ENCODE results near the gene MAN2A2.

The MAN2A2 gene

GRCh38 chr15:90912770-90913075, 9.6 kb downstream of the MAN2A2 start:
- Histone ChIP-seq H3K4me1 (ENCODE audit: control insufficient read depth, insufficient read depth, low read length) (no peaks in the 10 kb centered on the region), H3K27ac (ENCODE audit: insufficient read depth, low read depth, low read length, poor library complexity, severe bottlenecking) (no peak overlapping the region), H3K36me3 (ENCODE audit: control insufficient read depth, insufficient read depth, low read length) (no peaks in the 10 kb centered on the region), H3K27me3 (ENCODE audit: control insufficient read depth, insufficient read depth, low read length, poor library complexity, severe bottlenecking) (no peaks in the 10 kb centered on the region), H3K9me3 (ENCODE audit: control insufficient read depth, low read length) (no peaks in the 10 kb centered on the region), H3K4me3 (ENCODE audit: insufficient read depth, low read depth, low read length) (no peak overlapping the region)
- WGBS, 2 experiments = 94 to 95% methylated on average over 7 of the region's 7 CpGs

- Histone ChIP-seq H3K27me3 (ENCODE audit: control insufficient read depth, insufficient read depth, low read length, poor library complexity, severe bottlenecking) (no peaks in the 10 kb centered on the region), H3K27ac (ENCODE audit: insufficient read depth, low read depth, low read length, poor library complexity, severe bottlenecking) (no peak overlapping the region), H3K36me3 (ENCODE audit: control insufficient read depth, insufficient read depth, low read length) (no peaks in the 10 kb centered on the region), H3K9me3 (ENCODE audit: control insufficient read depth, low read length) (no peaks in the 10 kb centered on the region), H3K4me3 (ENCODE audit: insufficient read depth, low read depth, low read length) (no peak overlapping the region), H3K4me1 (ENCODE audit: control insufficient read depth, insufficient read depth, low read length) (no peaks in the 10 kb centered on the region)
- 92 to 94% methylated on average over 12 of the region's 12 CpGs for WGBS, 2 experiments
These were observed 10.4 kb downstream of the MAN2A2 start for GRCh38 chr15:90913398-90913944.

- Histone ChIP-seq H3K4me1 (ENCODE audit: control insufficient read depth, insufficient read depth, low read length) (no peaks in the 10 kb centered on the region), H3K9me3 (ENCODE audit: control insufficient read depth, low read length) (no peaks in the 10 kb centered on the region), H3K36me3 (ENCODE audit: control insufficient read depth, insufficient read depth, low read length) (no peaks in the 10 kb centered on the region), H3K4me3 (ENCODE audit: insufficient read depth, low read depth, low read length) (no peak overlapping the region), H3K27ac (ENCODE audit: insufficient read depth, low read depth, low read length, poor library complexity, severe bottlenecking) (no peak overlapping the region), H3K27me3 (ENCODE audit: control insufficient read depth, insufficient read depth, low read length, poor library complexity, severe bottlenecking) (no peaks in the 10 kb centered on the region)
- WGBS, 2 experiments = 93% methylated on average over 22 of the region's 22 CpGs
These were observed 11.4 kb downstream of the MAN2A2 start for GRCh38 chr15:90914305-90915080.

GRCh38 chr15:90915216-90915807, 12.2 kb downstream of the MAN2A2 start:
- 90 to 92% methylated on average over 7 of the region's 7 CpGs for WGBS, 2 experiments
- H3K9me3 ChIP-seq (ENCODE audit: control insufficient read depth, low read length) = no peaks in the 10 kb centered on the region
- no peaks in the 10 kb centered on the region for H3K27me3 ChIP-seq (ENCODE audit: control insufficient read depth, insufficient read depth, low read length, poor library complexity, severe bottlenecking)
- H3K4me1 ChIP-seq (ENCODE audit: control insufficient read depth, insufficient read depth, low read length) = no peaks in the 10 kb centered on the region
- no peak overlapping the region for H3K27ac ChIP-seq (ENCODE audit: insufficient read depth, low read depth, low read length, poor library complexity, severe bottlenecking)
- H3K36me3 ChIP-seq (ENCODE audit: control insufficient read depth, insufficient read depth, low read length) = peaks cover 4% of the 10 kb centered on the region
- no peak overlapping the region for H3K4me3 ChIP-seq (ENCODE audit: insufficient read depth, low read depth, low read length)

GRCh38 chr15:90915808-90916440, 12.8 kb downstream of the MAN2A2 start:
- peaks cover 4% of the 10 kb centered on the region for H3K36me3 ChIP-seq (ENCODE audit: control insufficient read depth, insufficient read depth, low read length)
- H3K27ac ChIP-seq (ENCODE audit: insufficient read depth, low read depth, low read length, poor library complexity, severe bottlenecking) = no peak overlapping the region
- H3K4me3 ChIP-seq (ENCODE audit: insufficient read depth, low read depth, low read length) = no peak overlapping the region
- WGBS, 2 experiments = 81 to 86% methylated on average over 25 of the region's 25 CpGs
- no peaks in the 10 kb centered on the region for H3K4me1 ChIP-seq (ENCODE audit: control insufficient read depth, insufficient read depth, low read length)
- no peaks in the 10 kb centered on the region for H3K27me3 ChIP-seq (ENCODE audit: control insufficient read depth, insufficient read depth, low read length, poor library complexity, severe bottlenecking)
- H3K9me3 ChIP-seq (ENCODE audit: control insufficient read depth, low read length) = no peaks in the 10 kb centered on the region

GRCh38 chr15:90916461-90916860, 13.4 kb downstream of the MAN2A2 start:
- H3K27me3 ChIP-seq (ENCODE audit: control insufficient read depth, insufficient read depth, low read length, poor library complexity, severe bottlenecking) = no peaks in the 10 kb centered on the region
- no peak overlapping the region for H3K27ac ChIP-seq (ENCODE audit: insufficient read depth, low read depth, low read length, poor library complexity, severe bottlenecking)
- no peaks in the 10 kb centered on the region for H3K4me1 ChIP-seq (ENCODE audit: control insufficient read depth, insufficient read depth, low read length)
- WGBS, 2 experiments = 91 to 93% methylated on average over 11 of the region's 11 CpGs
- no peak overlapping the region for H3K4me3 ChIP-seq (ENCODE audit: insufficient read depth, low read depth, low read length)
- H3K36me3 ChIP-seq (ENCODE audit: control insufficient read depth, insufficient read depth, low read length) = peaks cover 4% of the 10 kb centered on the region
- no peaks in the 10 kb centered on the region for H3K9me3 ChIP-seq (ENCODE audit: control insufficient read depth, low read length)

- H3K4me1 ChIP-seq (ENCODE audit: control insufficient read depth, insufficient read depth, low read length) = no peaks in the 10 kb centered on the region
- no peaks in the 10 kb centered on the region for H3K27me3 ChIP-seq (ENCODE audit: control insufficient read depth, insufficient read depth, low read length, poor library complexity, severe bottlenecking)
- peaks cover 4% of the 10 kb centered on the region for H3K36me3 ChIP-seq (ENCODE audit: control insufficient read depth, insufficient read depth, low read length)
- 95% methylated on average over 12 of the region's 12 CpGs for WGBS, 2 experiments
- no peak overlapping the region for H3K4me3 ChIP-seq (ENCODE audit: insufficient read depth, low read depth, low read length)
- H3K27ac ChIP-seq (ENCODE audit: insufficient read depth, low read depth, low read length, poor library complexity, severe bottlenecking) = no peak overlapping the region
- no peaks in the 10 kb centered on the region for H3K9me3 ChIP-seq (ENCODE audit: control insufficient read depth, low read length)
These were observed 14.5 kb downstream of the MAN2A2 start for GRCh38 chr15:90917569-90917968.

- no peaks in the 10 kb centered on the region for H3K9me3 ChIP-seq (ENCODE audit: control insufficient read depth, low read length)
- 96 to 97% methylated on average over 23 of the region's 23 CpGs for WGBS, 2 experiments
- peaks cover 4% of the 10 kb centered on the region for H3K36me3 ChIP-seq (ENCODE audit: control insufficient read depth, insufficient read depth, low read length)
- H3K27ac ChIP-seq (ENCODE audit: insufficient read depth, low read depth, low read length, poor library complexity, severe bottlenecking) = no peak overlapping the region
- H3K27me3 ChIP-seq (ENCODE audit: control insufficient read depth, insufficient read depth, low read length, poor library complexity, severe bottlenecking) = no peaks in the 10 kb centered on the region
- no peaks in the 10 kb centered on the region for H3K4me1 ChIP-seq (ENCODE audit: control insufficient read depth, insufficient read depth, low read length)
- no peak overlapping the region for H3K4me3 ChIP-seq (ENCODE audit: insufficient read depth, low read depth, low read length)
These were observed 15.1 kb downstream of the MAN2A2 start for GRCh38 chr15:90918034-90918788.

GRCh38 chr15:90918835-90919234, 15.7 kb downstream of the MAN2A2 start:
- WGBS, 2 experiments = 90 to 96% methylated on average over 6 of the region's 6 CpGs
- Histone ChIP-seq H3K27ac (ENCODE audit: insufficient read depth, low read depth, low read length, poor library complexity, severe bottlenecking) (no peak overlapping the region), H3K36me3 (ENCODE audit: control insufficient read depth, insufficient read depth, low read length) (peaks cover 4% of the 10 kb centered on the region), H3K9me3 (ENCODE audit: control insufficient read depth, low read length) (no peaks in the 10 kb centered on the region), H3K4me1 (ENCODE audit: control insufficient read depth, insufficient read depth, low read length) (no peaks in the 10 kb centered on the region), H3K27me3 (ENCODE audit: control insufficient read depth, insufficient read depth, low read length, poor library complexity, severe bottlenecking) (no peaks in the 10 kb centered on the region), H3K4me3 (ENCODE audit: insufficient read depth, low read depth, low read length) (no peak overlapping the region)

GRCh38 chr15:90921887-90922286, 18.8 kb downstream of the MAN2A2 start:
- Histone ChIP-seq H3K4me1 (ENCODE audit: control insufficient read depth, insufficient read depth, low read length) (no peaks in the 10 kb centered on the region), H3K27ac (ENCODE audit: insufficient read depth, low read depth, low read length, poor library complexity, severe bottlenecking) (no peak overlapping the region), H3K9me3 (ENCODE audit: control insufficient read depth, low read length) (no peaks in the 10 kb centered on the region), H3K27me3 (ENCODE audit: control insufficient read depth, insufficient read depth, low read length, poor library complexity, severe bottlenecking) (no peaks in the 10 kb centered on the region), H3K36me3 (ENCODE audit: control insufficient read depth, insufficient read depth, low read length) (peaks cover 4% of the 10 kb centered on the region), H3K4me3 (ENCODE audit: insufficient read depth, low read depth, low read length) (no peak overlapping the region)
- WGBS, 2 experiments = 97 to 99% methylated on average over 3 of the region's 4 CpGs
